ENCODE measurements around the gene CHMP5. TPM values are rescaled to one million over a fixed set of nuclear protein-coding genes. Genes with fewer than 3 reads are reported as not detected.

CHMP5 gene
- total RNA-seq, 2 donors from 2014 or later = 50.0 to 55.9 TPM

- H3K4me3 ChIP-seq = no peak overlapping the region
- H3K9me3 ChIP-seq = no peaks in the 10 kb centered on the region
- no peak for TF ChIP-seq CTCF (IDR thresholded peaks at IDR 0.05)
- ATAC-seq (ENCODE audit: insufficient number of reproducible peaks, low FRiP score, low read depth) (no peak), DNase-seq (ENCODE audit: low spot score) (no peak)
- no peaks in the 10 kb centered on the region for H3K27me3 ChIP-seq (replicated peaks; ENCODE audit: insufficient read depth)
- no peaks in the 10 kb centered on the region for H3K36me3 ChIP-seq
- peaks cover 0 to 4% of the 10 kb centered on the region in 2 donors for H3K4me1 ChIP-seq (ENCODE audit: control insufficient read depth in 1 of 2, low read depth in 2 of 2)
- no peak overlapping the region for H3K27ac ChIP-seq
Measured at GRCh38 chr9:33234511-33235467, 30.1 kb upstream of the CHMP5 start.

GRCh38 chr9:33236571-33236970 is 28.3 kb upstream of the CHMP5 start:
- H3K36me3 ChIP-seq = no peaks in the 10 kb centered on the region
- no peaks in the 10 kb centered on the region for H3K27me3 ChIP-seq (replicated peaks; ENCODE audit: insufficient read depth)
- no peak for TF ChIP-seq CTCF (IDR thresholded peaks at IDR 0.05)
- ATAC-seq (ENCODE audit: insufficient number of reproducible peaks, low FRiP score, low read depth) (no peak), DNase-seq (ENCODE audit: low spot score) (no peak)
- H3K9me3 ChIP-seq = no peaks in the 10 kb centered on the region
- no peak overlapping the region for H3K4me3 ChIP-seq
- H3K4me1 ChIP-seq (ENCODE audit: control insufficient read depth in 1 of 2, low read depth in 2 of 2) = peaks cover 0 to 9% of the 10 kb centered on the region in 2 donors
- H3K27ac ChIP-seq = no peak overlapping the region

DNA sequence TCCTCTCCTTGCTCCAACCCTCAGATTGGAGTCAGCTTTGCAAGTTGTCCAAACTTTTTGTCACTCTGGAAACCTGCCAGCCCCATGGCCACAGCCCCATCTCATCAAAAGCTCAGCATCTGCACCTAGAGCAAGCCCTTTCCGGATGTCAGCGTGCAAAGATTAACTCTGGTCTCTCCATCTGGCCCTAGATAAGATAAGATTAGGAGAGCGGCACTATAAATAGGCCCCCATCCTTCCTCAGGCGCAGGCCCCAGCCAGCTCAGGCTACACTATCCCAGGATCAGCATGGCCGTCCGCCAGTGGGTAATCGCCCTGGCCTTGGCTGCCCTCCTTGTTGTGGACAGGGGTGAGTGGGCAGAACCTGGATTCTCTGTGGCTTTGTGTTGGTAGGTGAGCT is 24.9 kb upstream of the CHMP5 start, which contains the start of gene SPINK4:
SPINK4 (plus strand) TSS at position 247 of the 400 bp plus-strand sequence; CDS start at position 289, 42 bp downstream.
- TF ChIP-seq CTCF (IDR thresholded peaks at IDR 0.05) = no peak
- Histone ChIP-seq H3K9me3 (no peaks in the 10 kb centered on the region), H3K4me3 (no peak within 1 kb of the TSS), H3K36me3 (no peaks in the 10 kb centered on the region), H3K4me1 (ENCODE audit: control insufficient read depth in 1 of 2, low read depth in 2 of 2) (peaks cover 0 to 9% of the 10 kb centered on the region in 2 donors), H3K27ac (no peak within 1 kb of the TSS), H3K27me3 (replicated peaks; ENCODE audit: insufficient read depth) (no peaks in the 10 kb centered on the region)
- DNase-seq (ENCODE audit: low spot score) (no peak), ATAC-seq (ENCODE audit: insufficient number of reproducible peaks, low FRiP score, low read depth) (no peak)

DNA sequence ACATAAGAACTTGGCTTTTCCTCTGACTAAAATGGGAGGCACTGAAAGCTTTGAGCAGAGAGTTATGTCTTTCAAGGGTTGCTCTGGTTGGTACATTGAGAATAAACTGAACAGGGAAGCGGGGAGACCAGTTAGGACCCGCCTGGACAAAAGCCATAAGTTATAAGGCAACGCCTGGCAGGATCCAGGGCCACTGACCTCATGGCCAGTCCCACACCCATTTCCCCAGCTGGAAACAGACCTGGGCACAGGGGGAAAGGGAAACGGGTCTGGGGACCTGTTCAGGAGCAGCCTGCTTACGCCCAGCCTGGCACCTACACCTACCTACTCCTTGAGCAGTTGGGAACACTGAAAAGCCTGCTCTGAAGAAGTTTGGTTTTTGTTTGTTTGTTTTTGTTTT is 23.6 kb upstream of the CHMP5 start:
- Histone ChIP-seq H3K36me3 (no peaks in the 10 kb centered on the region), H3K9me3 (no peaks in the 10 kb centered on the region), H3K4me3 (no peak overlapping the region), H3K4me1 (ENCODE audit: control insufficient read depth in 1 of 2, low read depth in 2 of 2) (peaks cover 0 to 9% of the 10 kb centered on the region in 2 donors), H3K27me3 (replicated peaks; ENCODE audit: insufficient read depth) (no peaks in the 10 kb centered on the region), H3K27ac (no peak overlapping the region)
- TF ChIP-seq CTCF (IDR thresholded peaks at IDR 0.05) = no peak
- ATAC-seq (ENCODE audit: insufficient number of reproducible peaks, low FRiP score, low read depth) (no peak), DNase-seq (ENCODE audit: low spot score) (no peak)

DNA sequence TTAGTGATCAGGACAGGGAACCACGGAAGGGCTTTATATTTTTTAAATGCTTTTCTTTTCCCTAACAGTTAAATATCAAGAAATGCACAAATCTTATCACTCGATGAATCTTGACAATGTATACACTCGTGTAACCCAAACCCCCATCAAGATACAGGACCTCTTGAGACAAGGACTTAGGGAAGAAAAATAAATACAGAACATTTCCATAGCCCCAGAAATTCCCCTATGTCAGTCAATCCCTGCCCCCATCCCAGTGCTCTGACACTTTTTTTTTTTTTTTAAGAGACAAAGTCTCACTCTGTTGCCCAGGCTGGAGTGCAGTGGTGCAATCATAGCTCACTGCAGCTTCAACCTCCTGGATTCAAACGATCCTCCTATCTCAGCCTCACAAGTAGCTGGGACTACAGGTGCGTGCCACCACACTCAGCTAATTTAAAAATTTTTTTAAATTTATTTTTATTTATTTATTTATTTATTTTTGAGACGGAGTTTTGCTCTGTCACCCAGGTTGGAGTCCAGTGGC is 22.2 kb upstream of the CHMP5 start:
- ATAC-seq (ENCODE audit: insufficient number of reproducible peaks, low FRiP score, low read depth) (no peak), DNase-seq (ENCODE audit: low spot score) (no peak)
- Histone ChIP-seq H3K27ac (no peak overlapping the region), H3K4me1 (ENCODE audit: control insufficient read depth in 1 of 2, low read depth in 2 of 2) (peaks cover 0 to 9% of the 10 kb centered on the region in 2 donors), H3K9me3 (no peaks in the 10 kb centered on the region), H3K27me3 (replicated peaks; ENCODE audit: insufficient read depth) (no peaks in the 10 kb centered on the region), H3K4me3 (no peak overlapping the region), H3K36me3 (no peaks in the 10 kb centered on the region)
- TF ChIP-seq CTCF (IDR thresholded peaks at IDR 0.05) = no peak
